Measurements from ENCODE around the gene SCAF1. TPM values are rescaled to one million over a fixed set of nuclear protein-coding genes. Genes with fewer than 3 reads are reported as not detected.

SCAF1 gene
- polyA plus RNA-seq, 3 donors, result 0.39 to 7.5 (median 0.68) TPM

GRCh38 chr19:49594993-49595818 lies 46.8 kb upstream of the SCAF1 start:
- no peak overlapping the region for H3K4me3 ChIP-seq (replicated peaks in 1 of 3; ENCODE audit: low read depth in 2 of 3, low read length in 3 of 3)
- no peak for TF ChIP-seq CTCF (IDR thresholded peaks at IDR 0.05)
- DNase-seq, result no peak
- no peaks in the 10 kb centered on the region for H3K9me3 ChIP-seq (replicated peaks in 1 of 2; ENCODE audit: control insufficient read depth in 1 of 2, insufficient read depth in 1 of 2, low read length in 2 of 2)
- H3K27ac ChIP-seq (ENCODE audit: low read depth in 1 of 2, low read length in 2 of 2), result no peak overlapping the region
- Mint-ChIP-seq H3K27ac (peak overlapping the region in 1 of 7 donors; percentile 94), H3K9me3 (no peaks in the 10 kb centered on the region), H3K27me3 (ENCODE audit: low read depth in 3 of 3) (peaks cover 0 to 5% (median 2%) of the 10 kb centered on the region in 3 donors), H3K4me1 (peaks cover 24% of the 10 kb centered on the region), H3K36me3 (peaks cover 29 to 49% of the 10 kb centered on the region in 2 donors), H3K4me3 (no peak overlapping the region)
- H3K79me2 ChIP-seq (ENCODE audit: insufficient read depth, low read length), result peaks cover 63% of the 10 kb centered on the region
- H2AFZ ChIP-seq (ENCODE audit: insufficient read depth, low read depth, low read length, poor library complexity, severe bottlenecking), result no peak overlapping the region
- peaks cover 50 to 51% of the 10 kb centered on the region in 2 donors for H3K36me3 ChIP-seq (replicated peaks in 1 of 2; ENCODE audit: control insufficient read depth in 1 of 2, insufficient read depth in 2 of 2, low read length in 2 of 2)
- H3K4me1 ChIP-seq (ENCODE audit: control insufficient read depth in 1 of 2, insufficient read depth in 2 of 2, low read length in 2 of 2), result peaks cover 28 to 31% of the 10 kb centered on the region in 2 donors
- H3K4me2 ChIP-seq (replicated peaks; ENCODE audit: extremely low read depth, low read length, poor library complexity, severe bottlenecking), result no peak overlapping the region
- H3K27me3 ChIP-seq (ENCODE audit: control insufficient read depth in 2 of 2, insufficient read depth in 2 of 2, low read length in 2 of 2), result no peaks in the 10 kb centered on the region
- no peak overlapping the region for H3K9ac ChIP-seq (ENCODE audit: insufficient read depth, low read length, poor library complexity, severe bottlenecking)
- peaks cover 73% of the 10 kb centered on the region for H4K20me1 ChIP-seq (ENCODE audit: insufficient read depth, low read length)
- 92% methylated on average over 23 of the region's 35 CpGs for WGBS (ENCODE audit: insufficient coverage)
- intact Hi-C loops (cut with micrococcal nuclease), result loop anchor here (5.0 kb wide), 2 partner anchors 47 to 82 kb away; partner anchors contain the start of genes PRMT1 (in 2 of the 2), RRAS (in 1 of the 2) and SCAF1 (in 1 of the 2)

DNA sequence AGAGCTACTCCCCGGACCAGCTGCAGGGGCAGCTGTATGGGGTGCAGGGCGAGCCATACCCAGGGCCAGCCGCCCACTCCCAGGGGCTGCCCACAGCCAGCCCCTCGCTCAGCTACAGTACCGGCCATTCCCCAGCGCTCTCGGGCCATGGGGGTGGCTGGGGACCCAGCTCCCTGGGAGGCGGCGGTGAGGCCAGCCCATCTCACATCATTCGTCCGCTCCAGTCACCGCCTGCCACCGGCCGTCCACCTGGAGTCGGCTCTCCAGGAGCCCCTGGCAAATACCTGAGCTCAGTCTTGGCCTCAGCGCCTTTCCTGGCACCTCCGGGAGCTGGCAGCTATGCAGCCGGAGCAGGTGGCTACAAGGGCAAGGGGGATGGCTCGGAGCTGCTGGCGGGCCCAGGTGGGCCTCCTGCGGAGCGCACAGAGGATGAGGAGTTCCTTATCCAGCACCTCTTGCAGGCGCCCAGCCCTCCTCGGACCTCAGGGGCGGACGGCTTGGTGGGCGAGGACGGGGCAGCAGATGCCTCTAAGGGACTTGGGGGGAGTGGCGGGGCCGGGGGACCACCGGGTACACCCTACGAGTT lies 46.1 kb upstream of the SCAF1 start:
- Histone ChIP-seq H3K9ac (ENCODE audit: insufficient read depth, low read length, poor library complexity, severe bottlenecking) (no peak overlapping the region), H3K9me3 (replicated peaks in 1 of 2; ENCODE audit: control insufficient read depth in 1 of 2, insufficient read depth in 1 of 2, low read length in 2 of 2) (no peaks in the 10 kb centered on the region), H3K4me2 (replicated peaks; ENCODE audit: extremely low read depth, low read length, poor library complexity, severe bottlenecking) (no peak overlapping the region), H3K27ac (ENCODE audit: low read depth in 1 of 2, low read length in 2 of 2) (no peak overlapping the region), H3K27me3 (ENCODE audit: control insufficient read depth in 2 of 2, insufficient read depth in 2 of 2, low read length in 2 of 2) (no peaks in the 10 kb centered on the region), H3K36me3 (replicated peaks in 1 of 2; ENCODE audit: control insufficient read depth in 1 of 2, insufficient read depth in 2 of 2, low read length in 2 of 2) (peaks cover 55 to 58% of the 10 kb centered on the region in 2 donors), H2AFZ (ENCODE audit: insufficient read depth, low read depth, low read length, poor library complexity, severe bottlenecking) (no peak overlapping the region), H3K79me2 (ENCODE audit: insufficient read depth, low read length) (peaks cover 66% of the 10 kb centered on the region), H4K20me1 (ENCODE audit: insufficient read depth, low read length) (peaks cover 77% of the 10 kb centered on the region), H3K4me1 (ENCODE audit: control insufficient read depth in 1 of 2, insufficient read depth in 2 of 2, low read length in 2 of 2) (peaks cover 23 to 25% of the 10 kb centered on the region in 2 donors), H3K4me3 (replicated peaks in 1 of 3; ENCODE audit: low read depth in 2 of 3, low read length in 3 of 3) (no peak overlapping the region)
- Mint-ChIP-seq H3K36me3 (peaks cover 33 to 54% of the 10 kb centered on the region in 2 donors), H3K4me3 (no peak overlapping the region), H3K9me3 (no peaks in the 10 kb centered on the region), H3K27ac (no peak overlapping the region), H3K27me3 (ENCODE audit: low read depth in 3 of 3) (peaks cover 0 to 5% (median 2%) of the 10 kb centered on the region in 3 donors), H3K4me1 (peaks cover 24% of the 10 kb centered on the region)
- intact Hi-C loops (cut with micrococcal nuclease), result no loop called here
- TF ChIP-seq CTCF (IDR thresholded peaks at IDR 0.05), result no peak
- WGBS (ENCODE audit: insufficient coverage), result 97% methylated on average over 28 of the region's 32 CpGs
- no peak for DNase-seq

Measured in CD14-positive monocyte (primary cell).